Neural progenitor cell (in vitro differentiated cells): ENCODE data around the gene RIMS1.

ENCODE experiments used
- CTCF ChIP-seq: fragments of 200-600 bp; sonication (generic); IDR thresholded peaks from 2 replicates; pipeline ENCODE4 v1.5.1; 2017; ENCODE audit warnings: antibody characterized with exemption, mild to moderate bottlenecking
- EZH2 ChIP-seq: fragments of 200-600 bp; sonication (generic); IDR thresholded peaks from 2 replicates; pipeline ENCODE4 v1.6.1; 2017; ENCODE audit warnings: antibody characterized with exemption, mild to moderate bottlenecking, moderate library complexity
- EZH2phosphoT487 ChIP-seq: fragments of 200-600 bp; sonication (generic); IDR thresholded peaks from 2 replicates; pipeline ENCODE4 v1.6.1; 2017; ENCODE audit warnings: antibody characterized with exemption

GRCh38 chr6:72246926-72247325 lies 360.6 kb downstream of the RIMS1 start:
- TF ChIP-seq CTCF (peak; percentile 40), EZH2 (no peak), EZH2phosphoT487 (no peak)
